Caki2 (cell line): Measurements from ENCODE around the gene HHAT. TPM values are rescaled to one million over a fixed set of nuclear protein-coding genes. Genes with fewer than 3 reads are reported as not detected.

Experiments
- DNase-seq: peaks from one replicate; pipeline ENCODE4 v3.0.0-alpha.2; 2015; ENCODE audit warnings: low read depth
- in situ Hi-C: cut with HindIII; loops from 2 replicates; pipeline ENCODE4 v1.10.0; 2016; ENCODE audit warnings: low sequenced_read_pairs, low pct_unique_long_range_greater_than_20kb, mixed read lengths
- total RNA-seq: library from RNA; depleted of rRNA; stranded (reverse); fragments of >200 nt; shearing (Covaris generic); gene quantifications from 2 replicates; pipeline ENCODE4 v1.2.3, GENCODE V29; 2014; ENCODE audit warnings: low replicate concordance; rRNA removed

HHAT gene
- 6.2 and 8.2 TPM in 2 replicates for total RNA-seq

- peak; percentile 93 for DNase-seq
- in situ Hi-C loops = no loop called here
These were observed at the start of gene HHAT for GRCh38 chr1:210328746-210329503. TSS of gene HHAT (plus strand) at chr1:210328902. CDS start at chr1:210348976, 20,074 bp downstream.

GRCh38 chr1:210280221-210280620 is 48.5 kb upstream of the HHAT start:
- in situ Hi-C loops = no loop called here
- DNase-seq = no peak

GRCh38 chr1:210288116-210288515 is 40.6 kb upstream of the HHAT start:
- DNase-seq = peak; percentile 18
- in situ Hi-C loops = no loop called here

DNA sequence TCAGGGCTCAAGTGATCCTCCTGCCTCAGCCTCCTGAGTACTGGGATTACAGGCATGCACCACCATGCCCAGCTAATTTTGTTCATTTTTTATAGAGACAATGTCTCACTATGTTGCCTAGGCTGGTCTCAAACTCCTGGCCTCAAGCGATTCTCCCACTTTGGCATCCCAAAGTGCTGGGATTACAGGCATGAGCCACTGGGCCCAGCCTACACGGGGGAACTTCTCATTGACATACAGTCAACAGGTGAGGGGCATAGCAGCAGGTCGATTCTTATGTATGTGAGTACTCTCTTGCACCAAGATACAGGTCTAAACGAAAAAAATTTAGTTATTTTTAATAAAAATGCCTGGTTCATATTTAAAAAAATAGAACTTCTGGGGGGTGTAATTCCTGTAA is 39.5 kb upstream of the HHAT start:
- in situ Hi-C loops = no loop called here
- no peak for DNase-seq

DNA sequence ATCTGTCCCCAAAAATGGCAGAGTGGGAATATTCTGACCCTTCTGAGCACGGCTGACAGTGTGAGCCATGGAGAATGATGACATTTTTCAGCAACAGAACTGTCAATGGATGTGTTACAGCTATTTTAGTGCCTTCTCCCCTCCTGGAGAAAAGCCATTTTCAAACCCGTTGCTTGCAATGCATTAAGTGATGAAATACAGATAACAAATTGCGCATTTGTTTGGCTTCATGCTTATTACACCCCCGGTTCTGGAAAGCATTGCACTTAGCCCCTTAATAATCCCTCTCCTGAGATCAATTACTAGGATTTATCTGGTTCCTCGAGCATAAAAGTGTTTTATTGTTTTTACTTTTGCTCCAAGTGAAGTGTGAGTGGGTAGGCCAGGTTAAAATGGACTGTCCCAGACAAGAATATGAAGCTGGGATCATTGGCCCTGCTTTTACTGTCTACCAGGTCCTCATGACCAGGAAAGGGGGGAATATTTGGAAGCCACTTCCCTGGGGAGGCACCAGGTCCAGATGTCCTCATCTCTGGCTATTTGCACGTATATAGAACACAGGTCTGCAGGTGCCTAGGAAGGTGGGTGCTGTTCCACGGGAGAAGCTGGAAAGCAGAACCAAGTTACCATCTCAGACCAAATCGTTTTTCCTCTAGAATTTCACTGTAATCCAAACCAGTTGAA is 37.5 kb upstream of the HHAT start:
- in situ Hi-C loops = no loop called here
- no peak for DNase-seq

DNA sequence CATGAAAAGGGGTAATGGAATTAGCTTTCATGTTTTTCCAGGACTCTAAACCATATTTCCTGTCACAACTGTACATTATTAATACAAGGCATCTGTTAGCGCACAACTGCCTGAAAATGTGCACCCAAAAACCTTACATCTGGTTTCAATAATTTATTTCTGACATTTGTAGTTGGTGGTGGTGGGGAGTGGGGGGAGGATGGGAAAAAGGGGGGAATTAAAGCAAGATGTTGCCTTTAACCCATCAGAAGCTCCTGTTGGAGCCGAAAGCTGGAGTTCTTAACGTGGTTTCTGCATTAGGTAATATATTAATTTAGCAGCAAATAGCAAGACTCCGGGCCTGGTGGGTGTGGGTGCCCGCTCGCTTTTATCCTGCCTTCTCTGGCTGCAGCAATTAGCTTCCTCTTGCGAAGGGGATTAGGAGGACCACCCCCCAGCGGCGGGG is 36.9 kb upstream of the HHAT start:
- in situ Hi-C loops = no loop called here
- no peak for DNase-seq

DNA sequence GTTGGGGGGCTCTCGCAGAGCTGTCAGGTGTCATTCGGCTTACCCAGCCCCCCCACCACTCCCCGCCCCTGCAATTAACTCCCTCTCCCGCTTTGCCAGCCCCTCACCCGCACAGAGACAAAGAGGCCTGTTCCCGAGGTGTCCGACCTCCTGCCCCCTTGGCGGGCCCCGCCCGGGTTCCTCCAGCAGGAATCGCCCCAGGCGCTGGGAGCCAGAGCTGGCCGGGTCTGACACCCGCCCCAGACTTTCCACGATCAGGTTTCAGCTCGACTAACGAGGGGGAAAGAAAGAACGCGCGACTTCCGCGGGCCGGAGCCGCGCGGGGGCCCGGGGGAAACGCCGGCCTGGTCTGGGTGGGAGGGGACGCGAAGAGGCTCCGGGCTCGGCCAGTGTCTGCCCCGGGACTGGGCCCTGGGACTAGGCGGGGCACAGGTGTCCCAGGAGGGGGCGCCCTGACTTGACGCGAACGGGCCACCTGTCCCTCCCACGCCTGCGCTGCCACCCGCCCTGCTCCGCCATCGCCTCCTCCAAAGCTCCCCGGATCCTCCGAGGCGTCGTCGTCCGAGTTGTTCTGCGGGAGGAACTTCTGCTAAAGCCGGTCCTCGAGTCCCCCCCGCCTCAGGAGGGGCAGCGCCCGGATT is 36.4 kb upstream of the HHAT start:
- no peak for DNase-seq
- in situ Hi-C loops = no loop called here

DNA sequence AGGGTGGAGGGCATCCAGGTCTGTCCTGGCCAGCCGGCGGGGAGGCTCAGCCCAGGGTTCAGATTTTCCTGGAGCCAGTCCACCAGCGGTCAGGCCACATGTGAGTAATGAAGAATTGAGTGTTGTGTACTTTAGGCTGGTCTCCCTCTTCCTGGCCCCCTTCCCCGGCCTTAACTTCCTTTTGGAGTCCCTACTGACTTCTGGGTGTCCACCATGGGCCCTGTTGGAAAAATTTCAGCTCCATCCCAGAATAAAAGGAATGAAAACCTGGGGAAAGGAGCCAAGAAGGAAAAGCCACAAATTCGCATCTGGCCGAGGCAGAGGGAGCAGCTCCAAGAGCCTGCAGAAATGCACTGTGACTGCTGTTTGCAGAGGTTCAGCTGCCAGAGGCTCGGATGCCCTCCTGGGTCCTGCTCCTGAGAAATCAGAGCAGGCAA is 35.5 kb upstream of the HHAT start:
- DNase-seq = no peak
- in situ Hi-C loops = no loop called here

DNA sequence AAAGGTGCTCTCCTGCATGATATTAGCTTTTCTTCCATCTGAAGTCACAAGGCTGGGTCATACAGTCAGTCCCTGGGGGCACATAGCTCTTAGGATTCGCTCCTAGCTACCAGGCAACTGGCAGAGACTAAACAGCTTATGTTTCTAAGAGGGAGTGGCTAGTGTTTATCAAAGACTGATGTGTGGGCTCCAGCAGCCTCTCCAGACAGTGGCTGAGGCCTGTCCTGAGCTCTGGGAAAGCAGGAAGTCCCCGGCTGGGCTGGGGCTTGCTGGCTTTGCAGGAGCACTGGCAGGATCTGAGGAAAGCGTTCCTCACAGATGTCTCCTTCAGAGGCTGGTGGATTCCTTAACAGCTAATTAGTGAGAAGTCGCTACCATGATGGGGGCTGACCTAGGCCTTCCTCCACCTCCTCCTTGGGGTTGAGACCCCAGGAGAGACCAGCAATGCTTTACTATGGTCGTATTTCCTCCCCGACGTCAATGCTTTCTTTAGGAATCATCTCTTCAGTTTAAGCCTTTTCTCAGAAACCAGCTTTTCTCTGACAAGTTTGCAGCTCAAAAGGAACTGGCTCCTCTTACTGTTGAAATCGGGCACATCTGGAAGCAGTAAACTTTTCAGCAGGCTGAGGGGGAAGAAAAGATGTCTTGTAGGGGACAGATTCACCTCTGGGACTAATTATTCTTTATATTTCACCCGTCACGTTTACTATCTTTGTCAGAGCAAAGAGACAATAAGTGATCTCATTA is 33.5 kb upstream of the HHAT start:
- no peak for DNase-seq
- in situ Hi-C loops = no loop called here

- in situ Hi-C loops = no loop called here
- DNase-seq = no peak
These were observed 32.0 kb upstream of the HHAT start for GRCh38 chr1:210296682-210297081.

DNA sequence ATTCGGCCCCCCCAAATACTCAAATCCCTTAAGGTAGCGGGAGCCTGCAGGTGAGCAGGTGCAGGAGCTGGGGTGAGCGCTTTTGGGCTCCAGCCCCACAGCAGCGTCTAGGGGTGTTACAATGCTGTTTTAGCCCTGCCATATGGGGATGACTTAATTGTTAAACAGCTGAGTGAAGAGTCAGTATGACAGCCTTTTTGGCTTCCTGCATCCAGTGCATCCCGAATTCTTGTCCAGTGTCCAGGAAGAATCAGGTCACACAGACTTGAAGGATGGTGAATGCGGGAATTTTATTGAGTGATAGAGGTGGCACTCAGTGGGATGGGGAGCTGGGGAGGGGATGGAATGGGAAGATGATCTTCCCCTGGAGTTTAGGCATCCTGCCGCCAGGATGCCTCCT is 30.4 kb upstream of the HHAT start:
- in situ Hi-C loops = no loop called here
- DNase-seq = no peak

DNA sequence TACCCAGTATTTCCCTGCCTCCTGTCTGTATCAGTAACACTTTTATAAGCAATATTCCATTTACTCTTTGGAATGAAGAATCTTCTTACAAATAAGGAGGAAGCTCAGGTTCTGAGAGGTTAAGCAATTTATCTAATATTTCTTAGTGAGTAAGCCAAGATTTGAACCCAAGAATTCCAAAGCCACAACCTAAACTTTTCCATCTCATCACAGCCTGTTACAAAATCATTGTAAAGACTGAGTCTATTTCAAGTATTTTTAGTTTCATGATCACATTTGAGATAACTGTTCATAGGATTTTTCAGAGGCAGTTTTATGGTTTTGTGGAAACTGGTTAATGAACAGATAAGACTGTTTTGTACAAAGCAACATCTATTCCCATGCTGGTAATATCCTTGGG is 29.8 kb upstream of the HHAT start:
- no peak for DNase-seq
- in situ Hi-C loops = no loop called here

DNA sequence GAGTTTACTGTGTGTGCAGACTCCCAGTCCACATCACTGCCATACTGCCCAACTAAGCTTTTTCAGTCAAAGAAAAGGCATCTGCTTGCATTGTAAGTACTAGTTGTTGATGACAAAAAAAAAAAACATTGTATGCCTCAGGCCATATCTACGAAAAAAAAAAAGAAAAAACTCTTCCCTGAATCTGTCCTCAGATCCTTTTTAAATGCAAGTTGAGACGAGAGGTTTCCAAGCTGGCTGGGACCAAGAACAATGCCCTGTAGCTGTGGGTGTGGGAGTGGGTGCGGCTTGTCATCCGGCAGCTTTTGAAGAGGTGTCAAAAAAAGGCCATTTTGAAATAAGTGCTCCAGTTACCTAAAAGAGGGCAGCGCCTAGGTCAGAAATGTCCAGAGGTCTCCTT is 29.2 kb upstream of the HHAT start:
- in situ Hi-C loops = no loop called here
- DNase-seq = no peak

DNA sequence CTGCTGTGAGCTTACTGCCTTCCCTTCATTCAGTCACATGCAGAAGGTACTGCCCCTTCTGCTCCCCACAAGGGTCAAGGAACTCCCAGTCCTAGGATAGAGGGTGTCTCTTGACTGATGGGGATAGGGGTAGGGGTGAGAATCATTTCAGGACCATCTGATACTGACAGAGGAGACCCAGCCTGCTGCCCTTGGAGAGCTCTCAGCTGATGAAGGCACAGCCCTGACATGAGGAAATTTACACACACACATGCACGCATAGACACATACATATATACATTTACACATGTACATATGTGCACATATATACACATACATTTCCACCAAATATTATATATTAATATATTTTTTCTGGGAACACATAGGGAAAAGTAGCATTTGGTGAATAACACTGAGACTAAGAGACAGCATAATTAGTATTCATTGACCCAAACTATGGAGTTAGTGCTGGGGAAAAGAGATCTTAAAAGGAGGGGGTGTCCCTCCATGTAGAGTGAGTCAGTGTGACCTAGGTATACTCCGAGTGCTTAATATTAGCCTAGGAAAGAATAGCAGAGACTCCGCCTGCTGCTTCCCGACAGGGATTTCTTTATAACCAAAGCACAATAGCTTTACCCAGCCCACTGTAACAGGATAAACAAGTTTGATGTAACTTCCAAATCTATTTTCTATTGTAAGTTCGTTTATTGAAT is 27.6 kb upstream of the HHAT start:
- DNase-seq = no peak
- in situ Hi-C loops = no loop called here

GRCh38 chr1:210301615-210302000 is 27.1 kb upstream of the HHAT start:
- in situ Hi-C loops = no loop called here
- DNase-seq = no peak

DNA sequence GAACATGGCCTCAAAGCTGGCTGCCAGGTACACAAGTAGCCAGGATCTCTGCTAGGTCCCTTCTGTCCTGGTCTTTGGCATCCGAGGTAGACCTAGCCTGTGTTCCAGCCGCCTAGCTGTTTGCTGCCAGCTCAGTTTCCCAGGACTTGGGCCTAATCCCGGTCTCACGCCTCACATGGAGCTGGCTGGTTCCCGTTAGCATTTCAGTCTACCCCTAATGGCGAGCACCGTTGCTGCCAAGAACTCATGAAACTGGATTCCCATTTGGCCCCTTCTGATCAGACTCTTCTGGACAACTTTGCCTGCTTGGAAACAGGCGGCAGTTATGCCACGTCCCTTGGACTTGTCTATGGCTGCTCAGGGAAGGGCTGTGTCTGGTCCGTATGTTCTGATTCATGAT is 26.2 kb upstream of the HHAT start:
- in situ Hi-C loops = no loop called here
- DNase-seq = no peak

GRCh38 chr1:210303391-210303790 is 25.3 kb upstream of the HHAT start:
- in situ Hi-C loops = no loop called here
- no peak for DNase-seq

DNA sequence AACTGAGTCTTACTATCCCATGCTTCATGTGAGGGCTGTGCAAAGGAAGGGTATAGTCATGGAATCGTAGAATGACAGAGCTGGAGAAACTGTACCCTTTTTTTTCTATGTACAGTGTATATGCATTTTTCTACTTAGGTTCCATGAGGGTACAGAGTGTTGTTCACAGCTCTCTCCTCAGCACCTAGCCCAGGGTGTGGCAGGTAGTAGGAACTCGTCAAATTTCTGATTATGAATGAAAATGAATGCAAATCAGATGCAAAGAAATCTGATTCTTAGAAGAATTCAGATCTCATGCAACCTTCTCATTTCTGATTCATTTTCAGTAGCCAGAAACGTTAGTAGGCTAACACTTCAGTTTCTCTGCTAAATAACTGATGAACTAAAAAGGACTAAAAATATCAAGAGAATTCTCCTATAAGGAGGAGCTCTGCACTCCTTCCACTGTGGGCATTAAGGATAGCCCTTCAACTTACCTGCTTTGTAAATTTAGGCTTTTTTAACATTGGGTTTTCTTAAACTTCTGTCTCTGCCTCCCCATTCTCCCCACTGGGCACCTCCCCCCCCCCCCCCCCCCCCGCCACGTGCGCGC is 18.0 kb upstream of the HHAT start:
- in situ Hi-C loops = no loop called here
- no peak for DNase-seq
